Natural killer cell (primary cell): ENCODE data around the gene EPC1. TPM values are rescaled to one million over a fixed set of nuclear protein-coding genes. Genes with fewer than 3 reads are reported as not detected.
A peak's percentile ranks its signal among the peaks of the same experiment; 100 is the strongest.

Experiments
- ATAC-seq, 3 donors: fragments of 150-1000 bp in 2 of 3; fragments of 200-7000 bp in 1 of 3; cut with Tn5 transposase; 1 replicate in 1 of 3; 2 replicates in 2 of 3; pipeline ENCODE4 v1.10.0; 2021; ENCODE audit warnings: mild to moderate bottlenecking in 2 of 3, moderate library complexity in 2 of 3
- DNase-seq, 2 donors: peaks; one replicate each; pipeline versions ENCODE4 v3.0.0 to v3.0.0-alpha.2; 2013 to 2021; ENCODE audit warnings: mixed read lengths in 1 of 2
- H3K27ac ChIP-seq: one replicate; pipeline ENCODE4 v1.5.1; 2013; ENCODE audit warnings: mild to moderate bottlenecking, low read length
- H3K27me3 ChIP-seq: one replicate; pipeline ENCODE4 v1.6.1; 2013; ENCODE audit warnings: low read length; ENCODE audit not compliant: control insufficient read depth, insufficient read depth
- H3K36me3 ChIP-seq: one replicate; pipeline ENCODE4 v1.6.1; 2013; ENCODE audit warnings: low read length; ENCODE audit not compliant: control insufficient read depth, insufficient read depth
- H3K4me1 ChIP-seq: one replicate; pipeline ENCODE4 v1.6.1; 2013; ENCODE audit warnings: low read length; ENCODE audit not compliant: control insufficient read depth, insufficient read depth
- H3K4me3 ChIP-seq: one replicate; pipeline ENCODE4 v1.5.1; 2013; ENCODE audit warnings: low read length
- H3K9me3 ChIP-seq: one replicate; pipeline ENCODE4 v1.6.1; 2013; ENCODE audit warnings: low read length; ENCODE audit not compliant: control insufficient read depth, insufficient read depth
- H3K27ac Mint-ChIP-seq, 2 donors: one replicate each; pipeline ENCODE4 v1.8.0; 2022; ENCODE audit warnings: mild to moderate bottlenecking in 2 of 2, mixed read lengths in 2 of 2, moderate library complexity in 1 of 2
- H3K27me3 Mint-ChIP-seq, 2 donors: one replicate each; pipeline ENCODE4 v1.8.0; 2022; ENCODE audit warnings: low read depth in 2 of 2, mixed read lengths in 2 of 2
- H3K36me3 Mint-ChIP-seq: one replicate; pipeline ENCODE4 v1.8.0; 2022; ENCODE audit warnings: mixed read lengths
- H3K4me1 Mint-ChIP-seq, 2 donors: one replicate each; pipeline ENCODE4 v1.8.0; 2022; ENCODE audit warnings: mixed read lengths in 2 of 2
- H3K4me3 Mint-ChIP-seq: one replicate; pipeline ENCODE4 v1.8.0; 2022; ENCODE audit warnings: mild to moderate bottlenecking, moderate library complexity, mixed read lengths
- H3K9me3 Mint-ChIP-seq, 2 donors: one replicate each; pipeline ENCODE4 v1.8.0; 2022; ENCODE audit warnings: mixed read lengths in 2 of 2
- CTCF ChIP-seq: fragments of 200-600 bp; IDR thresholded peaks from one replicate; pipeline ENCODE4 v1.8.0; 2022; ENCODE audit warnings: antibody characterized with exemption
- WGBS: methylation state at CpG from one replicate; pipeline ENCODE4 v1.1.7; 2013; ENCODE audit warnings: missing lambda C conversion rate; ENCODE audit not compliant: insufficient coverage; 5-methylcytosine and 5-hydroxymethylcytosine counted together
- intact Hi-C: fragments of 100-400 bp; cut with micrococcal nuclease; formaldehyde crosslinking; loops from one replicate; pipeline ENCODE4 v1.14.2; 2022
- total RNA-seq, 4 donors: library from RNA; stranded (reverse); fragments of 120-200 nt in 1 of 4; gene quantifications; one replicate each; pipeline versions ENCODE4 v1.2.3 to v1.2.4, GENCODE V29; 2013 to 2022

The EPC1 gene
- total RNA-seq, 3 donors from 2014 or later (not counting 1 experiment from before 2014, with no cell fraction given), result 155 to 178 (median 161) TPM

- TF ChIP-seq CTCF, result no peak
- Histone ChIP-seq H3K4me1 (no peaks in the 10 kb centered on the region), H3K9me3 (no peaks in the 10 kb centered on the region), H3K36me3 (peaks cover 40% of the 10 kb centered on the region), H3K27ac (no peak overlapping the region), H3K27me3 (no peaks in the 10 kb centered on the region), H3K4me3 (no peak overlapping the region)
- H3K4me1 Mint-ChIP-seq, result peaks cover 23 to 26% of the 10 kb centered on the region in 2 donors
- no peaks in the 10 kb centered on the region for H3K36me3 Mint-ChIP-seq
- no peaks in the 10 kb centered on the region for H3K27me3 Mint-ChIP-seq
- WGBS, result 100% methylated on average over 1 of the region's 1 CpG
- DNase-seq (no peak), ATAC-seq (no peak)
- H3K9me3 Mint-ChIP-seq, result no peaks in the 10 kb centered on the region
- peak overlapping the region; percentile 38 to 61 for H3K27ac Mint-ChIP-seq
- H3K4me3 Mint-ChIP-seq, result no peak overlapping the region
- intact Hi-C loops, result no loop called here
These were observed 67.2 kb downstream of the EPC1 start for GRCh38 chr10:32279795-32280194.

GRCh38 chr10:32273336-32273735 lies 73.6 kb downstream of the EPC1 start:
- Histone ChIP-seq H3K4me3 (no peak overlapping the region), H3K4me1 (no peaks in the 10 kb centered on the region), H3K27ac (no peak overlapping the region), H3K27me3 (no peaks in the 10 kb centered on the region), H3K36me3 (peaks cover 60% of the 10 kb centered on the region), H3K9me3 (no peaks in the 10 kb centered on the region)
- Mint-ChIP-seq H3K9me3 (no peaks in the 10 kb centered on the region), H3K36me3 (peaks cover 14% of the 10 kb centered on the region), H3K4me1 (peaks cover 13 to 16% of the 10 kb centered on the region in 2 donors), H3K4me3 (no peak overlapping the region), H3K27me3 (no peaks in the 10 kb centered on the region), H3K27ac (peak overlapping the region in 1 of 2 donors; percentile 58)
- ATAC-seq (no peak), DNase-seq (no peak)
- no CpG with 5 or more reads among the region's 1 CpG for WGBS
- TF ChIP-seq CTCF, result no peak
- intact Hi-C loops, result no loop called here

GRCh38 chr10:32271617-32272016 lies 75.3 kb downstream of the EPC1 start:
- no peak for ATAC-seq
- Mint-ChIP-seq H3K36me3 (peaks cover 14% of the 10 kb centered on the region), H3K4me3 (no peak overlapping the region), H3K27me3 (no peaks in the 10 kb centered on the region), H3K9me3 (no peaks in the 10 kb centered on the region), H3K27ac (no peak overlapping the region), H3K4me1 (peaks cover 9 to 14% of the 10 kb centered on the region in 2 donors)
- no peaks in the 10 kb centered on the region for H3K9me3 ChIP-seq
- peaks cover 73% of the 10 kb centered on the region for H3K36me3 ChIP-seq
- no peaks in the 10 kb centered on the region for H3K27me3 ChIP-seq
- H3K27ac ChIP-seq, result no peak overlapping the region
- no peak overlapping the region for H3K4me3 ChIP-seq
- 97% methylated on average over 2 of the region's 3 CpGs for WGBS
- intact Hi-C loops, result no loop called here
- H3K4me1 ChIP-seq, result no peaks in the 10 kb centered on the region
- no peak for DNase-seq
- no peak for TF ChIP-seq CTCF

- no peaks in the 10 kb centered on the region for H3K27me3 ChIP-seq
- 95% methylated on average over 1 of the region's 2 CpGs for WGBS
- DNase-seq (no peak), ATAC-seq (no peak)
- no peaks in the 10 kb centered on the region for H3K9me3 ChIP-seq
- H3K4me1 ChIP-seq, result no peaks in the 10 kb centered on the region
- intact Hi-C loops, result no loop called here
- Mint-ChIP-seq H3K4me1 (peaks cover 8 to 13% of the 10 kb centered on the region in 2 donors), H3K9me3 (no peaks in the 10 kb centered on the region), H3K4me3 (no peak overlapping the region), H3K27ac (peak overlapping the region; percentile 44 to 69), H3K36me3 (peaks cover 14% of the 10 kb centered on the region), H3K27me3 (no peaks in the 10 kb centered on the region)
- H3K4me3 ChIP-seq, result no peak overlapping the region
- TF ChIP-seq CTCF, result no peak
- peaks cover 62% of the 10 kb centered on the region for H3K36me3 ChIP-seq
- no peak overlapping the region for H3K27ac ChIP-seq
These were observed 77.4 kb downstream of the EPC1 start for GRCh38 chr10:32269343-32270100.
